Liver (tissue), 3 donors: ENCODE measurements around the gene NKTR.

Experiments used
- EGR1 ChIP-seq, 2 donors: IDR thresholded peaks; 2 replicates each; pipeline ENCODE4 v1.6.1; 2016 to 2018; ENCODE audit warnings: antibody characterized with exemption in 2 of 2, low read depth in 2 of 2
- JUND ChIP-seq, 2 donors: IDR thresholded peaks; 2 replicates each; pipeline ENCODE4 v1.6.1; 2016; ENCODE audit warnings: antibody characterized with exemption in 2 of 2
- YY1 ChIP-seq: IDR thresholded peaks from 2 replicates; pipeline ENCODE4 v1.6.1; 2016; ENCODE audit warnings: antibody characterized with exemption, mild to moderate bottlenecking
- TF ChIP-seq, protein P1 (sequence below): fragments of 150-350 bp; IDR thresholded peaks from 2 replicates; pipeline ENCODE4 v1.5.1; 2017; ENCODE audit warnings: improper control_type of control experiment, low read depth, low read length; ENCODE audit not compliant: missing input control
- donor health status: healthy.
- donor health status: healthy.

DNA sequence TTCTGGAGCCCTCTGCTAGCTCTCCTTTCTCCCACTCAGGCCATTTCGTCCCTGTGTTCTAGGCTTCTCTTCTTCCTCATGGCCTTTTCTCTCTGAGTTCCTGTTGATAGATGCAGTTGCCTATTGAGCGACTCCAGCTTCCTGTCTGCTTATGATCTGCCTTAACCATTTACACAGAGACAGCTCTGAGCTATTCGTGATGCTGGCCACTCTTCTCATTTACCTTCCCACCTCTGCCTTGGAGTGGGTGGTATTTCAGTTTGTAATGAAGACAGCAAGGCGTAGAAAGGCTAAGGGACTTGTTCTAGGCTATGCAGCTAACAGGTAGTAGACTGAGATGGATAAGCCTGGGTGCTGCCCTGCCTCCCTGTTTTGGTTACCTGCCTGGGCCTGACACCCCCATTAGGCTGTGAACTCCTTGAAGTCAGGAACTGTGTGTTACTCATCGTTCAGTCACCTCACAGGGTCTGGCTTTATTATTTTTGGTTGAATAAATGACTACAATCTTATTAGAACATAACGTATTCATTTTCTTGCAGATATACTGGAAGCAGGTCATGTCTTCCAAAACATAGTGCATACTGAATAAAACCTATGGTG is 40.4 kb downstream of the NKTR start:
- TF ChIP-seq, protein P1, sequence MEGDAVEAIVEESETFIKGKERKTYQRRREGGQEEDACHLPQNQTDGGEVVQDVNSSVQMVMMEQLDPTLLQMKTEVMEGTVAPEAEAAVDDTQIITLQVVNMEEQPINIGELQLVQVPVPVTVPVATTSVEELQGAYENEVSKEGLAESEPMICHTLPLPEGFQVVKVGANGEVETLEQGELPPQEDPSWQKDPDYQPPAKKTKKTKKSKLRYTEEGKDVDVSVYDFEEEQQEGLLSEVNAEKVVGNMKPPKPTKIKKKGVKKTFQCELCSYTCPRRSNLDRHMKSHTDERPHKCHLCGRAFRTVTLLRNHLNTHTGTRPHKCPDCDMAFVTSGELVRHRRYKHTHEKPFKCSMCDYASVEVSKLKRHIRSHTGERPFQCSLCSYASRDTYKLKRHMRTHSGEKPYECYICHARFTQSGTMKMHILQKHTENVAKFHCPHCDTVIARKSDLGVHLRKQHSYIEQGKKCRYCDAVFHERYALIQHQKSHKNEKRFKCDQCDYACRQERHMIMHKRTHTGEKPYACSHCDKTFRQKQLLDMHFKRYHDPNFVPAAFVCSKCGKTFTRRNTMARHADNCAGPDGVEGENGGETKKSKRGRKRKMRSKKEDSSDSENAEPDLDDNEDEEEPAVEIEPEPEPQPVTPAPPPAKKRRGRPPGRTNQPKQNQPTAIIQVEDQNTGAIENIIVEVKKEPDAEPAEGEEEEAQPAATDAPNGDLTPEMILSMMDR = no peak
- TF ChIP-seq EGR1 (IDR thresholded peaks at IDR 0.05; ENCODE audit: low read depth in 2 of 2) = no peak
- TF ChIP-seq YY1 = no peak
- TF ChIP-seq JUND (IDR thresholded peaks at IDR 0.05) = no peak
